Esophagus muscularis mucosa (tissue), 4 donors: ENCODE data around the gene TMEM54. TPM values are rescaled to one million over a fixed set of nuclear protein-coding genes. Genes with fewer than 3 reads are reported as not detected.

Source experiments
- DNase-seq: peaks from one replicate; pipeline ENCODE4 v3.0.0-alpha.2; 2017; ENCODE audit errors: extremely low spot score
- H3K27ac ChIP-seq, 4 donors: fragments of 200-600 bp; sonication (generic); replicated peaks in 1 of 4; 1 replicate in 3 of 4; 2 replicates in 1 of 4; pipeline ENCODE4 v1.5.1; 2016 to 2019; ENCODE audit warnings: mild to moderate bottlenecking in 1 of 4
- H3K27me3 ChIP-seq, 4 donors: fragments of 200-600 bp; sonication (generic); one replicate each; pipeline versions ENCODE4 v1.5.1 to v1.6.0; 2016 to 2019
- H3K36me3 ChIP-seq, 4 donors: fragments of 200-600 bp; sonication (generic); one replicate each; pipeline ENCODE4 v1.5.1; 2016 to 2019
- H3K4me1 ChIP-seq, 4 donors: fragments of 200-600 bp; sonication (generic); one replicate each; pipeline ENCODE4 v1.5.1; 2016 to 2019
- H3K4me3 ChIP-seq, 4 donors: fragments of 200-600 bp; sonication (generic); 1 replicate in 2 of 4; 2 replicates in 2 of 4; pipeline ENCODE4 v1.5.1; 2016 to 2019; ENCODE audit warnings: mild to moderate bottlenecking in 4 of 4, moderate library complexity in 1 of 4
- H3K9me3 ChIP-seq, 4 donors: fragments of 200-600 bp; sonication (generic); 1 replicate in 3 of 4; 2 replicates in 1 of 4; pipeline ENCODE4 v1.5.1; 2016 to 2019
- EP300 ChIP-seq: sonication (generic); formaldehyde crosslinking; IDR thresholded peaks from one replicate; pipeline ENCODE4 v1.6.1; 2017; ENCODE audit warnings: antibody characterized with exemption
- POLR2A ChIP-seq: fragments of 450-650 bp; IDR thresholded peaks from one replicate; pipeline ENCODE4 v1.6.1; 2017; ENCODE audit warnings: antibody characterized with exemption, moderate library complexity, mild to moderate bottlenecking, low read depth
- POLR2AphosphoS5 ChIP-seq, 2 donors: sonication (generic); formaldehyde crosslinking; IDR thresholded peaks; one replicate each; pipeline ENCODE4 v1.6.1; 2017; ENCODE audit warnings: antibody characterized with exemption in 2 of 2
- WGBS: methylation state at CpG from one replicate; pipeline ENCODE4 v1.1.5; 2018; 5-methylcytosine and 5-hydroxymethylcytosine counted together
- intact Hi-C: fragments of 100-400 bp; cut with DNase I; formaldehyde crosslinking; loops from one replicate; pipeline ENCODE4 v1.15.1; 2023
- total RNA-seq, 4 donors: library from RNA; depleted of rRNA; stranded (reverse); fragments of >200 nt; gene quantifications; one replicate each; pipeline versions ENCODE4 v1.1.0 to v1.2.1, GENCODE V29; 2016
- TF ChIP-seq, protein P1 (sequence below), 3 experiments: fragments of 200-600 bp in 2 of 3; fragments of 450-650 bp in 1 of 3; sonication (generic) in 2 of 3; IDR thresholded peaks; one replicate each; pipeline ENCODE4 v1.5.1; 2017 to 2019; ENCODE audit warnings: antibody characterized with exemption in 3 of 3, mild to moderate bottlenecking in 2 of 3, moderate library complexity in 1 of 3

The TMEM54 gene
- total RNA-seq, 4 donors from 2014 or later: 64.6 to 132 (median 118) TPM

DNA sequence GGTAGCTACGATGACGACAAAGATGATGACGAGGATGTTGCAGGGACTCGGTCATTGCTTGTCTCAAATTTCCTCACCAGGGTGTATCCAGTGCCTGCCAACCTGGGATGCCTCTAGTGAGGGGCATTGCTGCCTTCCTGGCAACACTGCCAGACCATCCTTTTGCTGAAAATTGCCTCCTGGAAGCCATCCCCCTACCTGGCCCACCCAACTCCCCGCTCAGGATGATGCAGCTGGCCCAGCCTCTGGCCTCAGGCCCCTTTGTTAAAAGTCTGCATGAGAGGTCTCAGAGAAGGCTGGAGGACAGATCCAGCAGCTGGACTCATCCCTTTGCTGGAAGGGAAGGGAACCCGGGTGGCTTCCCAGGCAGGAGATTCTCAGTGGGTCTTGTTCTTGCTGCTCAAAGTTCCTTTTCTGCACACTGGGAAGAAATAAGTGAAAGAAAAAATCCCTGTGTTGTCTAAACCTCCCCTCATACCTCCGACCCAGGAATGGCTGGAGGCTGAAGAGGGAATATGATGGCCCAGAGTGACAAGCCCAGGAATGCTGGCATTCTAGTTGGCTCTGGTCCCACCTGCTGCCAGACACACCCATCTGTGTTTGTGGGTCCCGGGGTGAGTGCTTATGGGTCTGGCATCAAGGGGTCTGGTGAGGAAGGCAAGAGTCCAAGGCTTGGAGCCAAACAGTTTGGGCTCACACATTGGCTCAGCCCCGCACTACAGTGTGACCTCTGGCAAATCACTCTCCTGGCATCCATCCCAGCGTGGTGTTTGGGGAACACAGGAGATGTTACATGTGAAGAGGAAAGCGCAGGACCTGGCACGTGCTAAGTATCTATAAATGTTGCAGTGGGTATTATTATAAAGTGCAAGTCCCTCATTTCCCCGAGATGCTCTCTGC, 23.7 kb downstream of the TMEM54 start:
- Histone ChIP-seq H3K4me1 (peaks cover 22 to 42% (median 32%) of the 10 kb centered on the region in 4 donors), H3K36me3 (no peaks in the 10 kb centered on the region), H3K27ac (no peak overlapping the region), H3K4me3 (no peak overlapping the region), H3K27me3 (no peaks in the 10 kb centered on the region), H3K9me3 (no peaks in the 10 kb centered on the region)
- 77% methylated on average over 11 of the region's 13 CpGs for WGBS
- TF ChIP-seq POLR2A (no peak), POLR2AphosphoS5 (IDR thresholded peaks at IDR 0.05) (no peak), EP300 (no peak)
- TF ChIP-seq, protein P1, sequence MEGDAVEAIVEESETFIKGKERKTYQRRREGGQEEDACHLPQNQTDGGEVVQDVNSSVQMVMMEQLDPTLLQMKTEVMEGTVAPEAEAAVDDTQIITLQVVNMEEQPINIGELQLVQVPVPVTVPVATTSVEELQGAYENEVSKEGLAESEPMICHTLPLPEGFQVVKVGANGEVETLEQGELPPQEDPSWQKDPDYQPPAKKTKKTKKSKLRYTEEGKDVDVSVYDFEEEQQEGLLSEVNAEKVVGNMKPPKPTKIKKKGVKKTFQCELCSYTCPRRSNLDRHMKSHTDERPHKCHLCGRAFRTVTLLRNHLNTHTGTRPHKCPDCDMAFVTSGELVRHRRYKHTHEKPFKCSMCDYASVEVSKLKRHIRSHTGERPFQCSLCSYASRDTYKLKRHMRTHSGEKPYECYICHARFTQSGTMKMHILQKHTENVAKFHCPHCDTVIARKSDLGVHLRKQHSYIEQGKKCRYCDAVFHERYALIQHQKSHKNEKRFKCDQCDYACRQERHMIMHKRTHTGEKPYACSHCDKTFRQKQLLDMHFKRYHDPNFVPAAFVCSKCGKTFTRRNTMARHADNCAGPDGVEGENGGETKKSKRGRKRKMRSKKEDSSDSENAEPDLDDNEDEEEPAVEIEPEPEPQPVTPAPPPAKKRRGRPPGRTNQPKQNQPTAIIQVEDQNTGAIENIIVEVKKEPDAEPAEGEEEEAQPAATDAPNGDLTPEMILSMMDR (IDR thresholded peaks at IDR 0.05): no peak
- no peak for DNase-seq
- intact Hi-C loops: loop anchor here (10.0 kb wide), 3 partner anchors 163 to 353 kb away; partner anchors contain the start of gene AZIN2

DNA sequence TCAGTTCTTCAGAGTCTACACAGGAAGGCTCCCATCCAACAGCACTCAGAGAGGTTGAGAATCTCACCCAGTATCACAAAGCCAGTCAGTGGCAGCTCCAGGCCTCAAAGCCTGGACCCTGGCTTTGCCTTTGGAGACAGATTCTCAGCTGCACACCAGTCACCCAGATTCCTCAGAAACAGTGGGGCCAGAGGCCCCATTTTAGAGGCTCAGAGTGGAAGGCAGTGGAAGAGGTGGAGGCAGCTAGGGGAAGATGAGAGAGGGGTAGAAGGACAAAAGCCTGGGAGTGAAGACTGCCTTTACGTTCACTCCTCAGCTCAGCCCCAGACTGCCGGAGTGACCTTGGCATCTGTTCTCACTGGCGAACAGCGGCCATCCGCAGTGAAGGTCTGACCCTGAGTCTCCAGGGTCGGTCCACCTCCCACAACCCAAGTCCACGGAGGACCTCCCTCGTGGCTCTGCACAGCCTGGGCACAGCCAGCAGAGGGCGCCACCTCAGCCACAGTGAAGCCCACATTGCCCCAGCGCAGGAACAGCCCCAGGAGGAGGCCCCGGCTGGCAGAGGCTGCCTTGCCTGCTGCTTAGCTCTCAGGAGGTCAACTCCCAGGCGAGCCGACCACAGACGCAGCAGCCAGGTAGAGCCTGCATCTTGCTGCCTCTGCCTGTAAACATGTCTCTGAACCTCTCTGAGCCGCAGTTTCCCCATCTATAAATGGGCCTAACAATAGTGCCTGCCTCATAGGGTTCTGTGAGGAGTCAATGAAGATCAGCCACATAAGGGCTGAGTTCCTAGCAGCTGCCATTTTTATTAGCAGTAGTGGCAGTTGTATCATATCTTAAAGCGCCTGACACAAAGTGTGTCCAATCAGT, 24.6 kb downstream of the TMEM54 start:
- intact Hi-C loops: loop anchor here (10.0 kb wide), 3 partner anchors 162 to 352 kb away; partner anchors contain the start of gene AZIN2
- Histone ChIP-seq H3K27ac (no peak overlapping the region), H3K36me3 (no peaks in the 10 kb centered on the region), H3K27me3 (no peaks in the 10 kb centered on the region), H3K4me1 (peaks cover 22 to 42% (median 33%) of the 10 kb centered on the region in 4 donors), H3K4me3 (no peak overlapping the region), H3K9me3 (no peaks in the 10 kb centered on the region)
- no peak for DNase-seq
- 69% methylated on average over 6 of the region's 16 CpGs for WGBS
- no peak for TF ChIP-seq EP300
- TF ChIP-seq POLR2A: no peak
- no peak for TF ChIP-seq POLR2AphosphoS5 (IDR thresholded peaks at IDR 0.05)
- TF ChIP-seq, protein P1 (IDR thresholded peaks at IDR 0.05): peak; percentile 69 to 91 (median 69)

DNA sequence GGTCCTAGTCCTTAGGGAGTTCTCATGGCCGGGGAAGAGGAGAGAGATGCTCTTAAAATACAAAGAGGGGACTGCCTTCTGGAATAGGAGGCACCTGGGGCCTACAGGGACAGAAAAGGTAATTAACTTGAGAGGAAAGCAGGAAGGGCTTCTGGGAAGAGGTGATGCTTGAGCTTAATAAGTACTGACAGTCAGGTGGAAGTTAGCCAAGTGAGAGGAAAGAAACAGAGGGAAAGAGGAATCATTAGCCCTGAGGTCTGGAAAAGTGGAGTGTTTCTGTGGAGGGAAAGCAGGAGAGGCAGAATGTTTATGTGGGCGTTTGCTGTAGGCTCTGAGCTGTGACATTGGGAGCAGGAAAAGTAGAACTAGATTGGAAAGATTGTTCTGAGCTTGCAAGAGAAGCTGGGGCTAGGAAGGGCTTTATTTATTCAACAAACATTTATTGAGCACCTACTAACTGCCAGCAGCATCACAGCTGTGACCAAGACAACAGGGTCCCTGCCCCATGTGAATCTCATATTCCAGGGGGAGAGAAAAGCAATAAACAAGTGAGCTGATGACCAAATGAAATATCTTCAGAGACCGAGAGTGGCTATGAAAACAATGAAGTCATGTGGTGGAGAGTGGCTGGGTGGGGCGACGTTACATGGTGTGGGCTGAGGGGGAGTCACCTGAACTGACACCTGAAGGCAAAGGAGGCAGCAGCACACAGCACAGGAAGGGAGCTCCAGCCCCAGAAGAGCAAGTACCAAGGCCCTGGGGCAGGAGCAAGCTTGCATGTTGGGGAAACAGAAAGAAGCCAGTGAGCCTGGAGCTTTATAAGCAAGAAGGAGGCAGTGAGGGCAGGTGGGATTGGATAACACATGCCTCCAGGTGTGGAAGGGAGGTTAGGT, 26.1 kb downstream of the TMEM54 start:
- Histone ChIP-seq H3K4me3 (no peak overlapping the region), H3K36me3 (no peaks in the 10 kb centered on the region), H3K27ac (no peak overlapping the region), H3K9me3 (no peaks in the 10 kb centered on the region), H3K27me3 (peaks cover 0 to 2% (median 0%) of the 10 kb centered on the region in 4 donors), H3K4me1 (peaks cover 34 to 51% (median 39%) of the 10 kb centered on the region in 4 donors)
- intact Hi-C loops: loop anchor here (10.0 kb wide), 3 partner anchors 160 to 350 kb away; partner anchors contain the start of gene AZIN2
- DNase-seq: no peak
- WGBS: 72% methylated on average over 5 of the region's 5 CpGs
- no peak for TF ChIP-seq EP300
- TF ChIP-seq POLR2A: no peak
- no peak for TF ChIP-seq POLR2AphosphoS5 (IDR thresholded peaks at IDR 0.05)
- TF ChIP-seq, protein P1 (IDR thresholded peaks at IDR 0.05): no peak

DNA sequence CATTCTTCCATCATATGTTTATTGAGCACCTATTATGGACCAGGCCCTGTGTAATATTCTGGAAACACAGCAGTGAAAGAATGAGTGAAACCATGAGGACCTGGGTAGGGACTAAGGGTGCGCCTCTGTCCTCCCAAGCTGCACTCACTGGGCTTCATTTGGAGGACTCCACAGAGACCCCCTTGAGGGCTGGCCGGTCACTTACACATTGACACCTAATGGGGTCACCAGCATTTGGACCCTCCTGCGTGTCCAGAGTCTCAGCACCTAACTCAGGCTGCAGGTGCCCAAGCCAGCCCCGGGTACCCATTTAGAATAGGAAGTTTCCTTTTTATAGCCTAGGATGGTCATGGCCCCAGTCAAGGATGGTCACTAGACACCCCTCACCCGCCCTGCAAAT, 27.7 kb downstream of the TMEM54 start:
- intact Hi-C loops: loop anchor here (10.0 kb wide), 3 partner anchors 159 to 349 kb away; partner anchors contain the start of gene AZIN2
- WGBS: 81% methylated on average over 5 of the region's 5 CpGs
- H3K4me1 ChIP-seq: peaks cover 39 to 54% (median 45%) of the 10 kb centered on the region in 4 donors
- TF ChIP-seq EP300 (no peak), POLR2A (no peak), POLR2AphosphoS5 (IDR thresholded peaks at IDR 0.05) (no peak)
- TF ChIP-seq, protein P1 (IDR thresholded peaks at IDR 0.05): no peak
- no peak overlapping the region for H3K4me3 ChIP-seq
- no peak for DNase-seq
- peaks cover 0 to under 1% (median 0%) of the 10 kb centered on the region in 4 donors for H3K36me3 ChIP-seq
- H3K27me3 ChIP-seq: peaks cover 0 to 6% (median 0%) of the 10 kb centered on the region in 4 donors
- H3K9me3 ChIP-seq: no peaks in the 10 kb centered on the region
- H3K27ac ChIP-seq: no peak overlapping the region
